ENCODE data around the gene NEU4. TPM values are rescaled to one million over a fixed set of nuclear protein-coding genes. Genes with fewer than 3 reads are reported as not detected.

Gene NEU4
- total RNA-seq, 1 donor from 2014 or later, result 0.09 TPM

DNA sequence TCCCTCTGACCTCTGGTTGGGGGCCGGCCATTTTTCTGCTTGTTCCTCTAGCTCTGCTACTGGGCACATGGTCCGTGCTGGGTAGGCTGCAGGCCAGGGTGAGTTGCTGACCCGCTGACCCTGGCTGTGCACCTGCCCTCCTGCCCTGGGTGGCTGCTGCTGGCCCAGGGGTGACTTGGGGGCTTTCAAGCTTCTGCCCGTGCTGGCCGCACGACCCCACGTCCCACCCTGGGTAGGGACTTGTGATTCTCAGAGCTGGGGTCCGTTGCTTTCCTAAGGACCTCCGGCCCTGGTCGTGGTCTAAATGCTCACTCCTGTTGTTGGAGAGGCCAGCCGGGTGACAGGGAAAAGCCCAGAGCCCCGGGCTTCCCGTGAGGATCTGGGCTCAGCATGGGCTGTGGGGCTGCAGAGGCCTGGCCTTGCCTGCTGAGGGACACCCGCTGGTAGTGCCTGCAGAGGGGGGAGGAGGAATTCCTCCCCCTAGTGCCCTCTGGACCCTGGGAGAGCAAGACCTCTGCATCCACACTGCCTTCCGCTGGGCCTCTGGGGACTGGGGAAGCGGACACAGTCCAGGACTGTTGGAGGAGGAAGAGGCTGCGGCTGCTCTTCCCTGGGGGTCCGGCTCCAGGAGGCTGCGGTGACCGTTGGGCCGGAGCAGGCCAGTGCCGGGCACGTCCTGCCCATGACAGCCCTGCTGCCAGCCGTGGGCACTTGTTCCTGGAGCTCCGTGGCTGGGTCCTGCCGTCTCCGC lies 38.6 kb upstream of the NEU4 start:
- Histone ChIP-seq H3K27me3 (ENCODE audit: insufficient read depth, low read length) (no peaks in the 10 kb centered on the region), H3K36me3 (ENCODE audit: insufficient read depth, low read length) (no peaks in the 10 kb centered on the region), H3K27ac (ENCODE audit: low read depth, low read length) (no peak overlapping the region), H3K9me3 (ENCODE audit: insufficient read depth, low read depth, low read length) (no peaks in the 10 kb centered on the region), H3K79me2 (ENCODE audit: insufficient read depth, low read length) (no peaks in the 10 kb centered on the region), H3K4me1 (ENCODE audit: insufficient read depth, low read length) (peaks cover 7% of the 10 kb centered on the region), H3K4me2 (ENCODE audit: low read length) (no peak overlapping the region), H4K20me1 (ENCODE audit: insufficient read depth, low read length) (no peaks in the 10 kb centered on the region), H3K4me3 (ENCODE audit: insufficient read depth, low read depth, low read length) (no peak overlapping the region), H3K9ac (ENCODE audit: low read length) (no peak overlapping the region), H2AFZ (ENCODE audit: low read depth, low read length) (no peak overlapping the region)
- peaks cover 5% of the 10 kb centered on the region for H3K36me3 Mint-ChIP-seq (ENCODE audit: low read depth, unreplicated experiment)
- no peak for TF ChIP-seq EZH2 (IDR thresholded peaks at IDR 0.05; ENCODE audit: insufficient read depth, low read length)
- TF ChIP-seq, protein P1, sequence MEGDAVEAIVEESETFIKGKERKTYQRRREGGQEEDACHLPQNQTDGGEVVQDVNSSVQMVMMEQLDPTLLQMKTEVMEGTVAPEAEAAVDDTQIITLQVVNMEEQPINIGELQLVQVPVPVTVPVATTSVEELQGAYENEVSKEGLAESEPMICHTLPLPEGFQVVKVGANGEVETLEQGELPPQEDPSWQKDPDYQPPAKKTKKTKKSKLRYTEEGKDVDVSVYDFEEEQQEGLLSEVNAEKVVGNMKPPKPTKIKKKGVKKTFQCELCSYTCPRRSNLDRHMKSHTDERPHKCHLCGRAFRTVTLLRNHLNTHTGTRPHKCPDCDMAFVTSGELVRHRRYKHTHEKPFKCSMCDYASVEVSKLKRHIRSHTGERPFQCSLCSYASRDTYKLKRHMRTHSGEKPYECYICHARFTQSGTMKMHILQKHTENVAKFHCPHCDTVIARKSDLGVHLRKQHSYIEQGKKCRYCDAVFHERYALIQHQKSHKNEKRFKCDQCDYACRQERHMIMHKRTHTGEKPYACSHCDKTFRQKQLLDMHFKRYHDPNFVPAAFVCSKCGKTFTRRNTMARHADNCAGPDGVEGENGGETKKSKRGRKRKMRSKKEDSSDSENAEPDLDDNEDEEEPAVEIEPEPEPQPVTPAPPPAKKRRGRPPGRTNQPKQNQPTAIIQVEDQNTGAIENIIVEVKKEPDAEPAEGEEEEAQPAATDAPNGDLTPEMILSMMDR (IDR thresholded peaks at IDR 0.05; ENCODE audit: insufficient read depth, low read depth, low read length), result no peak
- no peak overlapping the region for H3K4me3 Mint-ChIP-seq (ENCODE audit: unreplicated experiment)
- no peak for FAIRE-seq
- peaks cover 2% of the 10 kb centered on the region for H3K4me1 Mint-ChIP-seq (ENCODE audit: low read depth, unreplicated experiment)
- H3K9me3 Mint-ChIP-seq (ENCODE audit: unreplicated experiment), result no peaks in the 10 kb centered on the region
- no peak for DNase-seq (ENCODE audit: low read depth)
- H3K27me3 Mint-ChIP-seq (ENCODE audit: low read depth, unreplicated experiment), result peaks cover 4% of the 10 kb centered on the region
- no peak overlapping the region for H3K27ac Mint-ChIP-seq (ENCODE audit: unreplicated experiment)

DNA sequence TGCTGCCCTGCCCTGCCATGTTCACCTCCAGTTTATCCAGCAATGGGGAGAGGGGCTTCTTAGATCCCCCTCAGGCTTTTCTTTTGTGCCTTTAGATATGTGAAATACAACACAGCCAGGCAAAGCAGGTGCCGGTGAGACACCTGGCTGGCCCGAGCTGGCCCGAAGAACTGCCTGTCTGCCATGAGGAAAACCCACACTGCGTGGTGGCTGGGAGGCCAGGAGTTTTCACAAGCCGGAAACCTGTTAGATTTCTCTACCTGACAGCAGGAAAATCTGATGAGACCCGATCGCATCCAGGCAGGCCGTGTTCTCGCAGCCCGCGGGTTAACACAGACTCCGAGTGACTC lies 38.1 kb upstream of the NEU4 start:
- no peaks in the 10 kb centered on the region for H3K9me3 Mint-ChIP-seq (ENCODE audit: unreplicated experiment)
- TF ChIP-seq, protein P1 (IDR thresholded peaks at IDR 0.05; ENCODE audit: insufficient read depth, low read depth, low read length), result no peak
- TF ChIP-seq EZH2 (IDR thresholded peaks at IDR 0.05; ENCODE audit: insufficient read depth, low read length), result no peak
- no peak overlapping the region for H2AFZ ChIP-seq (ENCODE audit: low read depth, low read length)
- H3K4me2 ChIP-seq (ENCODE audit: low read length), result no peak overlapping the region
- H3K36me3 ChIP-seq (ENCODE audit: insufficient read depth, low read length), result no peaks in the 10 kb centered on the region
- no peak overlapping the region for H3K4me3 ChIP-seq (ENCODE audit: insufficient read depth, low read depth, low read length)
- no peaks in the 10 kb centered on the region for H4K20me1 ChIP-seq (ENCODE audit: insufficient read depth, low read length)
- peaks cover 4% of the 10 kb centered on the region for H3K27me3 Mint-ChIP-seq (ENCODE audit: low read depth, unreplicated experiment)
- no peaks in the 10 kb centered on the region for H3K27me3 ChIP-seq (ENCODE audit: insufficient read depth, low read length)
- DNase-seq (ENCODE audit: low read depth), result no peak
- H3K4me3 Mint-ChIP-seq (ENCODE audit: unreplicated experiment), result no peak overlapping the region
- no peak overlapping the region for H3K9ac ChIP-seq (ENCODE audit: low read length)
- FAIRE-seq, result no peak
- peaks cover 7% of the 10 kb centered on the region for H3K4me1 ChIP-seq (ENCODE audit: insufficient read depth, low read length)
- peaks cover 5% of the 10 kb centered on the region for H3K36me3 Mint-ChIP-seq (ENCODE audit: low read depth, unreplicated experiment)
- no peaks in the 10 kb centered on the region for H3K9me3 ChIP-seq (ENCODE audit: insufficient read depth, low read depth, low read length)
- peaks cover 2% of the 10 kb centered on the region for H3K4me1 Mint-ChIP-seq (ENCODE audit: low read depth, unreplicated experiment)
- no peaks in the 10 kb centered on the region for H3K79me2 ChIP-seq (ENCODE audit: insufficient read depth, low read length)
- no peak overlapping the region for H3K27ac Mint-ChIP-seq (ENCODE audit: unreplicated experiment)
- H3K27ac ChIP-seq (ENCODE audit: low read depth, low read length), result no peak overlapping the region

Measured in astrocyte (in vitro differentiated cells and primary cell).